MCF 10A (cell line): ENCODE data around the gene NTRK2. TPM values are rescaled to one million over a fixed set of nuclear protein-coding genes. Genes with fewer than 3 reads are reported as not detected.

Experiments used
- BruUV-seq: library from RNA; stranded (reverse); fragments of 400-500 nt; replicated peaks from 2 replicates; lab custom pipeline; 2021; lab: Mats Ljungman, UMichigan
- CTCF ChIA-PET: fragments of 300-600 bp; sonication (Branson Sonifier 250); formaldehyde crosslinking; extraction: SDS; loops from one replicate; lab custom pipeline; 2021; ENCODE audit warnings: antibody characterized with exemption, inconsistent platforms; lab: Yijun Ruan, JAX
- POLR2A ChIA-PET: fragments of 300-600, 350-650 bp; sonication (Branson Sonifier 250); formaldehyde crosslinking; extraction: SDS; loops from one replicate; lab custom pipeline; 2020; ENCODE audit warnings: antibody characterized with exemption, inconsistent platforms; lab: Yijun Ruan, JAX
- DNase-seq: peaks from one replicate; pipeline ENCODE4 v3.0.0-alpha.2; 2018; ENCODE audit not compliant: unreplicated experiment
- H3K27ac Mint-ChIP-seq: one replicate; pipeline ENCODE4 v1.8.0; 2022; ENCODE audit warnings: mild to moderate bottlenecking, low read depth, mixed read lengths; ENCODE audit not compliant: unreplicated experiment
- H3K27me3 Mint-ChIP-seq: one replicate; pipeline ENCODE4 v1.8.0; 2022; ENCODE audit warnings: mixed read lengths; ENCODE audit not compliant: insufficient read depth, unreplicated experiment
- H3K36me3 Mint-ChIP-seq: one replicate; pipeline ENCODE4 v1.8.0; 2022; ENCODE audit warnings: mild to moderate bottlenecking, moderate library complexity, mixed read lengths; ENCODE audit not compliant: insufficient read depth, unreplicated experiment
- H3K4me1 Mint-ChIP-seq: one replicate; pipeline ENCODE4 v1.8.0; 2022; ENCODE audit warnings: mixed read lengths; ENCODE audit not compliant: insufficient read depth, unreplicated experiment
- H3K4me3 Mint-ChIP-seq: one replicate; pipeline ENCODE4 v1.8.0; 2022; ENCODE audit warnings: mild to moderate bottlenecking, moderate library complexity, mixed read lengths; ENCODE audit not compliant: unreplicated experiment
- H3K9me3 Mint-ChIP-seq: one replicate; pipeline ENCODE4 v1.8.0; 2022; ENCODE audit warnings: mixed read lengths; ENCODE audit not compliant: unreplicated experiment
- CTCF ChIP-seq: fragments of 200-600 bp; IDR thresholded peaks from one replicate; pipeline ENCODE4 v1.8.0; 2022; ENCODE audit warnings: antibody characterized with exemption, mild to moderate bottlenecking; ENCODE audit not compliant: unreplicated experiment
- intact Hi-C: fragments of 100-400 bp; cut with micrococcal nuclease; formaldehyde crosslinking; loops from 2 replicates; pipeline ENCODE4 v1.14.1; 2022
- total RNA-seq: library from RNA; stranded (reverse); gene quantifications from 2 replicates; pipeline ENCODE4 v1.2.3, GENCODE V29; 2022

Gene NTRK2
- total RNA-seq, 1 experiment from 2014 or later, result not detected

- Mint-ChIP-seq H3K4me3 (no peak overlapping the region), H3K36me3 (no peaks in the 10 kb centered on the region), H3K4me1 (no peaks in the 10 kb centered on the region), H3K27ac (no peak overlapping the region), H3K27me3 (peaks cover 13% of the 10 kb centered on the region), H3K9me3 (no peaks in the 10 kb centered on the region)
- no peak for TF ChIP-seq CTCF
- no TSS peak for BruUV-seq
- ChIA-PET CTCF (interaction anchor here (0.5 to 6.3 kb wide), 10 partner anchors 15 to 645 kb away, joined by 3 to 60 read pairs (median 3); no protein-coding TSS in a partner anchor), POLR2A (interaction anchor here (0.7 to 0.8 kb wide), 2 partner anchors 11 to 20 kb away, joined by 4 to 5 read pairs; no protein-coding TSS in a partner anchor)
- DNase-seq, result no peak
- intact Hi-C loops, result loop anchor here (5.0 kb wide), 2 partner anchors 172 to 477 kb away; no protein-coding TSS in a partner anchor
Observed at GRCh38 chr9:84779883-84780282, 110.4 kb downstream of the NTRK2 start.

- DNase-seq, result no peak
- H3K27ac Mint-ChIP-seq, result no peak overlapping the region
- POLR2A ChIA-PET, result interaction anchor here (0.7 to 0.8 kb wide), 2 partner anchors 10 to 21 kb away, joined by 4 to 5 read pairs; no protein-coding TSS in a partner anchor
- no TSS peak for BruUV-seq
- CTCF ChIA-PET, result interaction anchor here (0.5 to 6.3 kb wide), 11 partner anchors 12 to 645 kb away, joined by 3 to 60 read pairs (median 3); no protein-coding TSS in a partner anchor
- H3K36me3 Mint-ChIP-seq, result no peaks in the 10 kb centered on the region
- H3K4me3 Mint-ChIP-seq, result no peak overlapping the region
- H3K4me1 Mint-ChIP-seq, result no peaks in the 10 kb centered on the region
- H3K27me3 Mint-ChIP-seq, result peaks cover 13% of the 10 kb centered on the region
- intact Hi-C loops, result loop anchor here (5.0 kb wide), 2 partner anchors 172 to 477 kb away; no protein-coding TSS in a partner anchor
- no peak for TF ChIP-seq CTCF
- no peaks in the 10 kb centered on the region for H3K9me3 Mint-ChIP-seq
Observed at GRCh38 chr9:84780385-84780784, 110.9 kb downstream of the NTRK2 start.

- H3K27me3 Mint-ChIP-seq, result peaks cover 13% of the 10 kb centered on the region
- no peak overlapping the region for H3K4me3 Mint-ChIP-seq
- intact Hi-C loops, result loop anchor here (1.0 to 5.0 kb wide), 4 partner anchors 84 to 476 kb away; no protein-coding TSS in a partner anchor
- ChIA-PET POLR2A (interaction anchor here (0.6 kb wide), 1 partner anchor 82 kb away, joined by 3 read pairs; no protein-coding TSS in a partner anchor), CTCF (interaction anchor here (0.6 to 6.3 kb wide), 17 partner anchors 12 to 829 kb away, joined by 3 to 60 read pairs (median 4); no protein-coding TSS in a partner anchor)
- peak; percentile 50 for TF ChIP-seq CTCF
- peak; percentile 40 for DNase-seq
- BruUV-seq, result no TSS peak
- no peaks in the 10 kb centered on the region for H3K4me1 Mint-ChIP-seq
- H3K9me3 Mint-ChIP-seq, result no peaks in the 10 kb centered on the region
- H3K36me3 Mint-ChIP-seq, result no peaks in the 10 kb centered on the region
- H3K27ac Mint-ChIP-seq, result no peak overlapping the region
Observed at GRCh38 chr9:84781458-84781857, 111.9 kb downstream of the NTRK2 start.
